GM21526 (cell line): ENCODE data around the gene ATP6V0A1.
"Not testable (repeated sequence)": the region's sequence is repeated elsewhere in the genome, so short reads cannot be mapped to it uniquely, and the experiment has no call there.

ENCODE experiments used
- ATAC-seq: cut with Tn5 transposase; IDR thresholded peaks from one replicate; pipeline ENCODE4 v1.9.1; 2021; ENCODE audit warnings: moderate library complexity; ENCODE audit not compliant: unreplicated experiment, low FRiP score

Gene ATP6V0A1

GRCh38 chr17:42431758-42432161 lies 26.9 kb upstream of the ATP6V0A1 start:
- ATAC-seq = no peak

- no peak for ATAC-seq
These were observed 22.3 kb upstream of the ATP6V0A1 start for GRCh38 chr17:42436391-42436790.

- no peak for ATAC-seq
These were observed 19.8 kb upstream of the ATP6V0A1 start for GRCh38 chr17:42438600-42439567.

GRCh38 chr17:42441371-42442195 lies 17.1 kb upstream of the ATP6V0A1 start:
- no peak for ATAC-seq

- ATAC-seq = no peak
These were observed 16.5 kb upstream of the ATP6V0A1 start for GRCh38 chr17:42442196-42442565.

GRCh38 chr17:42449176-42449575 lies 9.5 kb upstream of the ATP6V0A1 start:
- ATAC-seq = not testable (repeated sequence)

- ATAC-seq = not testable (repeated sequence)
These were observed 8.8 kb upstream of the ATP6V0A1 start for GRCh38 chr17:42449838-42450237.

- not testable (repeated sequence) for ATAC-seq
These were observed 7.4 kb upstream of the ATP6V0A1 start for GRCh38 chr17:42451270-42451669.

- no peak for ATAC-seq
These were observed 5.2 kb upstream of the ATP6V0A1 start for GRCh38 chr17:42453439-42453838.

- ATAC-seq = not testable (repeated sequence)
These were observed 3.7 kb upstream of the ATP6V0A1 start for GRCh38 chr17:42454987-42455386.

GRCh38 chr17:42456223-42457106 lies 2.2 kb upstream of the ATP6V0A1 start:
- ATAC-seq = no peak

GRCh38 chr17:42457107-42457792 lies 1.4 kb upstream of the ATP6V0A1 start:
- ATAC-seq = no peak

GRCh38 chr17:42459256-42459800 lies 650 bp downstream of the ATP6V0A1 start:
- no peak for ATAC-seq

GRCh38 chr17:42459801-42460281 lies 1.2 kb downstream of the ATP6V0A1 start:
- no peak for ATAC-seq

- ATAC-seq = no peak
These were observed 1.7 kb downstream of the ATP6V0A1 start for GRCh38 chr17:42460371-42460770.

GRCh38 chr17:42463976-42464400 lies 5.3 kb downstream of the ATP6V0A1 start:
- ATAC-seq = no peak

- no peak for ATAC-seq
These were observed 9.2 kb downstream of the ATP6V0A1 start for GRCh38 chr17:42467889-42468288.

- ATAC-seq = no peak
These were observed 14.2 kb downstream of the ATP6V0A1 start for GRCh38 chr17:42472709-42473521.
